MM.1S (cell line): ENCODE data around the gene TTC7B.

Experiments
- DNase-seq: peaks from one replicate; pipeline ENCODE4 v3.0.0-alpha.2; 2015
- H2AFZ ChIP-seq: fragments of 300-600 bp; sonication (generic); 2 replicates; pipeline ENCODE4 v1.6.0; 2016; ENCODE audit warnings: antibody characterized with exemption, low read length
- H3F3A ChIP-seq: fragments of 300-600 bp; sonication (generic); 2 replicates; pipeline ENCODE4 v1.6.1; 2016; ENCODE audit warnings: mild to moderate bottlenecking, antibody characterized with exemption, low read length, moderate library complexity, mixed read lengths; ENCODE audit not compliant: insufficient read depth
- H3K27ac ChIP-seq: fragments of 300-600 bp; sonication (generic); 2 replicates; pipeline ENCODE4 v1.5.1; 2016; ENCODE audit warnings: mild to moderate bottlenecking, low read length
- H3K27me3 ChIP-seq: fragments of 300-600 bp; sonication (generic); replicated peaks from 2 replicates; pipeline ENCODE4 v1.6.0; 2016; ENCODE audit warnings: low read length; ENCODE audit not compliant: insufficient read depth
- H3K36me3 ChIP-seq: fragments of 300-600 bp; sonication (generic); replicated peaks from 2 replicates; pipeline ENCODE4 v1.6.1; 2016; ENCODE audit warnings: mild to moderate bottlenecking, low read length, mixed read lengths; ENCODE audit not compliant: insufficient read depth
- H3K4me1 ChIP-seq: fragments of 300-600 bp; sonication (generic); 2 replicates; pipeline ENCODE4 v1.6.1; 2016; ENCODE audit warnings: low read length, mixed read lengths
- H3K4me2 ChIP-seq: fragments of 300-600 bp; sonication (generic); 2 replicates; pipeline ENCODE4 v1.6.0; 2016; ENCODE audit warnings: low read depth, low read length
- H3K4me3 ChIP-seq: fragments of 300-600 bp; sonication (generic); 2 replicates; pipeline ENCODE4 v1.5.1; 2016; ENCODE audit warnings: low read length, mixed read lengths
- H3K79me2 ChIP-seq: fragments of 300-600 bp; sonication (generic); 2 replicates; pipeline ENCODE4 v1.6.1; 2016; ENCODE audit warnings: mixed run types, low read length, mixed read lengths
- H3K9ac ChIP-seq: fragments of 300-600 bp; sonication (generic); 2 replicates; pipeline ENCODE4 v1.6.1; 2016; ENCODE audit warnings: low read length, mixed read lengths
- H3K9me2 ChIP-seq: fragments of 300-600 bp; sonication (generic); replicated peaks from 2 replicates; pipeline ENCODE4 v1.6.1; 2016; ENCODE audit warnings: mild to moderate bottlenecking, low read length, mixed read lengths; ENCODE audit not compliant: insufficient read depth
- H3K9me3 ChIP-seq: fragments of 300-600 bp; sonication (generic); replicated peaks from 2 replicates; pipeline ENCODE4 v1.6.1; 2016; ENCODE audit warnings: mild to moderate bottlenecking, low read length, mixed read lengths; ENCODE audit not compliant: insufficient read depth
- H4K20me1 ChIP-seq: fragments of 300-600 bp; sonication (generic); 2 replicates; pipeline ENCODE4 v1.6.1; 2016; ENCODE audit warnings: mild to moderate bottlenecking, low read length, moderate library complexity, mixed read lengths; ENCODE audit not compliant: insufficient read depth
- CTCF ChIP-seq: fragments of 300-600 bp; sonication (generic); IDR thresholded peaks from 2 replicates; pipeline ENCODE4 v1.5.1; 2016; ENCODE audit warnings: antibody characterized with exemption, low read length, mixed read lengths
- EZH2 ChIP-seq: fragments of 300-600 bp; sonication (generic); optimal IDR thresholded peaks from 2 replicates; pipeline ENCODE3; 2017; ENCODE audit warnings: low read depth, mild to moderate bottlenecking, antibody characterized with exemption, low read length, mixed read lengths
- EZH2phosphoT487 ChIP-seq: fragments of 300-600 bp; sonication (generic); IDR thresholded peaks from 2 replicates; pipeline ENCODE4 v1.6.1; 2018; ENCODE audit warnings: antibody characterized with exemption, low read length

The TTC7B gene

GRCh38 chr14:90687680-90688079 is 128.6 kb downstream of the TTC7B start:
- Histone ChIP-seq H3K4me1 (0 out of 2 replicates have a peak, but pooled peaks cover under 1% of the 10 kb centered on the region), H3K4me3 (no peak overlapping the region)
- TF ChIP-seq EZH2 (no peak), EZH2phosphoT487 (no peak), CTCF (no peak)

GRCh38 chr14:90682615-90683014 is 133.6 kb downstream of the TTC7B start:
- Histone ChIP-seq H3K9me2 (no peaks in the 10 kb centered on the region), H3K4me3 (no peak overlapping the region), H3K9ac (no peak overlapping the region), H3K9me3 (no peaks in the 10 kb centered on the region), H3K27me3 (no peaks in the 10 kb centered on the region), H4K20me1 (no peaks in the 10 kb centered on the region), H3K79me2 (no peaks in the 10 kb centered on the region), H3K27ac (no peak overlapping the region), H2AFZ (no peak overlapping the region), H3K36me3 (no peaks in the 10 kb centered on the region), H3K4me2 (no peak overlapping the region), H3F3A (no peaks in the 10 kb centered on the region), H3K4me1 (no peaks in the 10 kb centered on the region)
- TF ChIP-seq CTCF (no peak), EZH2phosphoT487 (no peak)
- DNase-seq = no peak

More at GRCh38 chr14:90687680-90688079, 128.6 kb downstream of the TTC7B start:
- no peak for DNase-seq
- no peaks in the 10 kb centered on the region for H3F3A ChIP-seq
- no peaks in the 10 kb centered on the region for H4K20me1 ChIP-seq
- no peaks in the 10 kb centered on the region for H3K79me2 ChIP-seq
- no peak overlapping the region for H3K4me2 ChIP-seq
- H3K9me3 ChIP-seq = no peaks in the 10 kb centered on the region
- H3K27me3 ChIP-seq = no peaks in the 10 kb centered on the region
- no peak overlapping the region for H3K27ac ChIP-seq
- H3K9ac ChIP-seq = no peak overlapping the region
- H2AFZ ChIP-seq = no peak overlapping the region
- H3K36me3 ChIP-seq = no peaks in the 10 kb centered on the region
- no peaks in the 10 kb centered on the region for H3K9me2 ChIP-seq

- DNase-seq = no peak
- no peak overlapping the region for H3K4me2 ChIP-seq
- no peaks in the 10 kb centered on the region for H3K27me3 ChIP-seq
- no peak overlapping the region for H3K27ac ChIP-seq
- no peaks in the 10 kb centered on the region for H3K9me2 ChIP-seq
- TF ChIP-seq EZH2 (no peak), CTCF (no peak), EZH2phosphoT487 (no peak)
- H3K4me3 ChIP-seq = no peak overlapping the region
- H2AFZ ChIP-seq = no peak overlapping the region
- no peaks in the 10 kb centered on the region for H3K4me1 ChIP-seq
- no peaks in the 10 kb centered on the region for H4K20me1 ChIP-seq
- H3F3A ChIP-seq = no peaks in the 10 kb centered on the region
- H3K36me3 ChIP-seq = no peaks in the 10 kb centered on the region
- H3K79me2 ChIP-seq = no peaks in the 10 kb centered on the region
- no peak overlapping the region for H3K9ac ChIP-seq
- H3K9me3 ChIP-seq = no peaks in the 10 kb centered on the region
Observed at GRCh38 chr14:90681929-90682328, 134.3 kb downstream of the TTC7B start.
